Measurements from ENCODE around the gene ALDH8A1. TPM values are rescaled to one million over a fixed set of nuclear protein-coding genes. Genes with fewer than 3 reads are reported as not detected.
A peak's percentile ranks its signal among the peaks of the same experiment; 100 is the strongest.

Gene ALDH8A1
- total and polyA plus RNA-seq, 7 experiments from 2014 or later = 0.20 to 4.3 (median 2.3) TPM; not detected in 1

DNA sequence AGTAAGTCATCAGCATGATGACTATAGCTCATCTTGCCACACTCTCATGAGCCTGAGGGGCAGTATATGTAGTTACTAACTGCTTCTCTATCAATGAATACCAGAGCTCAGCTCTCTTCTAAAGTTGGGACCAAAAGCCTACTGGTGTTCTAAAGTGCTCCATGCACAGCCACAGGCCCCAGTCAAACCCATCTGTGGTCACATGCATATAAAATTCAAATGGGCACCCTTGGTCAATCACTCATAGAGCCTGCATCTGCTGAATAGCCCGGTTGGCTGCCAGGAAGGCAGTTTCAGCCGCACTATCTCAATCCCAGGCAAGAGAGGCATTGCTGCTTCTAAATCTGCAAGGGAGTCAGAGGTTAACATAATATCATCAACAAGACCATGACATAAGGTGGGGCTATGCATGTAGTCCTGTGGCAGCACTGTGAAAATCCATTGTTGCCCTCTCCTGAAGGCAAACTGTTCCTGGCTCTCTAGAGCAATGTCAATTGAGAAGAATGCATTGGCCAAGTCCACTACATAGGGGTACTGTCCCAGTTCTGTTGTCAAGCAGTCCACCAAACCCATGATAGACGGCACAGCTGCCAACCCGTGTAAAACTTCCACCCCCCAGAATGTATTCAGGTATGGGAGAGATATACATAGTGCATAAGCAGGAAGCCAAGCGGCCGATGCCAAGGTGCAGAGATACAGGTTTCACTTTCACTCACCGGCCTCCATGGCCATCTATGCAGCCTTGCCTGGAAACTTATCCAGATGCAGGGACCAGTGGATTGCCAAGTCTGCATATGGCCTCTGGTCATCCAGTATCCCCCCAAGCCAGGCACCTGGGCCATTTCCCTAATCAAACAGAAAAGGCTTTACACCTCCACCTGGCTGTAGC is 76.2 kb downstream of the ALDH8A1 start:
- peak overlapping the region in 6 of 9 donors; percentile 44 to 92 (median 64) for H3K27ac Mint-ChIP-seq
- ChIA-PET POLR2A (no interaction called here), CTCF (no interaction called here)
- H3K9me3 Mint-ChIP-seq = peaks cover 0 to 13% (median 5%) of the 10 kb centered on the region in 11 donors
- H3K36me3 Mint-ChIP-seq = peaks cover 0 to 9% (median 4%) of the 10 kb centered on the region in 5 donors
- peaks cover 4 to 23% (median 13%) of the 10 kb centered on the region in 7 donors for H3K4me1 Mint-ChIP-seq
- peaks cover 0 to 5% of the 10 kb centered on the region in 2 donors for H3K4me1 ChIP-seq (ENCODE audit: control insufficient read depth in 2 of 2, insufficient read depth in 2 of 2, low read length in 2 of 2)
- no peak overlapping the region for H3K27ac ChIP-seq (ENCODE audit: low read depth, low read length)
- no peaks in the 10 kb centered on the region for H3K27me3 ChIP-seq (ENCODE audit: control insufficient read depth in 2 of 2, insufficient read depth in 2 of 2, low read length in 2 of 2)
- H3K4me3 ChIP-seq (ENCODE audit: low read length) = peak overlapping the region; percentile 45
- H3K36me3 ChIP-seq (ENCODE audit: control insufficient read depth in 2 of 3, insufficient read depth in 3 of 3, low read length in 3 of 3) = no peaks in the 10 kb centered on the region
- intact Hi-C loops (cut with micrococcal nuclease) = no loop called here
- peak overlapping the region; percentile 56 to 82 (median 74) for H3K4me3 Mint-ChIP-seq
- no peaks in the 10 kb centered on the region for H3K27me3 Mint-ChIP-seq
- ATAC-seq (peak; percentile 70), DNase-seq (peak in 4 of 9 donors; percentile 11 to 34 (median 26))
- no peaks in the 10 kb centered on the region for H3K9me3 ChIP-seq (ENCODE audit: control insufficient read depth in 2 of 3, low read length in 3 of 3)

DNA sequence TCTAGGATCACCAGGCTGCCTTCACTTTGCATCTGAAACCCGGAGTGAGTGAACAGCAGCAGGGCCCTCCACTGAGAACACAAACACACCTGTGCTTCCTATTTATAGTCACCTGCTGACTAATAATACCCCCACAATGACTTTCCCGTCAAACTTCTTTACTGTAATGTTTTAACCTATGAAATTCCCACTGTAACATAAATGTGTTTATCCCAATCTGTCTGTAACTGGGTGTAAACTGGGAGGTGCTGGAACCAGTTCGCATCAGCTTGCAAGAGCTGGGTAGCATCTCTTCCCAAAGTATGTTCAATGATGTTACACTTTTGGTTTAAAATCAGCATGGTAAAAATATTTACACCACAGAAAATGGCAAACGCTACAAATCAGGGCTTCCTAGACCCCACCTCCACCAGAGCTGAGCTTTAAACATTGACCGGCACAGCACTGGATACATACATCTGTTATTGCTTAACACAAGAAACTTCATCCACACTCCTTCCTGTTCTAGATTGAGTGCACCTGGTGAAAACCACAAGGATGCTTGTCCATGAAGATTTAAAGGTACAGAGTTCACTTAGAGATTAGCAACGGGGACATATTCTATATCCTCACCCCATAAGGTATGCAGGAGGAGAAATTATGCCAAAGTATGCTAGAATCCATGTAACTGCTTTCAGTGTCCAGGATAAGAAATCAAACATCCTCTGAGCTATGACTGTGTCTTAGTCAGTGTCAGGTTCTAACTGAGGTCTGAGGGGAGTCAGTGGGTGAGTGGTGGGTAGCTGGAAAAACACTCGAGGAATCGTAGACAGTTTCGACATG is 79.0 kb downstream of the ALDH8A1 start:
- Histone ChIP-seq H3K4me1 (ENCODE audit: control insufficient read depth in 2 of 2, insufficient read depth in 2 of 2, low read length in 2 of 2) (peaks cover 0 to 5% of the 10 kb centered on the region in 2 donors), H3K27me3 (ENCODE audit: control insufficient read depth in 2 of 2, insufficient read depth in 2 of 2, low read length in 2 of 2) (no peaks in the 10 kb centered on the region), H3K36me3 (ENCODE audit: control insufficient read depth in 2 of 3, insufficient read depth in 3 of 3, low read length in 3 of 3) (no peaks in the 10 kb centered on the region), H3K4me3 (ENCODE audit: low read length) (no peak overlapping the region), H3K27ac (ENCODE audit: low read depth, low read length) (no peak overlapping the region), H3K9me3 (ENCODE audit: control insufficient read depth in 2 of 3, low read length in 3 of 3) (no peaks in the 10 kb centered on the region)
- POLR2A ChIA-PET = interaction anchor here (0.6 kb wide), 1 partner anchor 14 kb away, joined by 3 read pairs; no protein-coding TSS in a partner anchor
- CTCF ChIA-PET = interaction anchor here (0.7 kb wide), 1 partner anchor 881 kb away, joined by 3 read pairs; no protein-coding TSS in a partner anchor
- Mint-ChIP-seq H3K27ac (peak overlapping the region in 1 of 9 donors; percentile 17), H3K4me1 (peaks cover 6 to 23% (median 13%) of the 10 kb centered on the region in 7 donors), H3K9me3 (peaks cover 0 to 11% (median 5%) of the 10 kb centered on the region in 11 donors), H3K4me3 (peak overlapping the region in 1 of 10 donors; percentile 17), H3K36me3 (peaks cover 0 to 9% (median 4%) of the 10 kb centered on the region in 5 donors), H3K27me3 (no peaks in the 10 kb centered on the region)
- DNase-seq (no peak), ATAC-seq (no peak)
- intact Hi-C loops (cut with micrococcal nuclease) = no loop called here

DNA sequence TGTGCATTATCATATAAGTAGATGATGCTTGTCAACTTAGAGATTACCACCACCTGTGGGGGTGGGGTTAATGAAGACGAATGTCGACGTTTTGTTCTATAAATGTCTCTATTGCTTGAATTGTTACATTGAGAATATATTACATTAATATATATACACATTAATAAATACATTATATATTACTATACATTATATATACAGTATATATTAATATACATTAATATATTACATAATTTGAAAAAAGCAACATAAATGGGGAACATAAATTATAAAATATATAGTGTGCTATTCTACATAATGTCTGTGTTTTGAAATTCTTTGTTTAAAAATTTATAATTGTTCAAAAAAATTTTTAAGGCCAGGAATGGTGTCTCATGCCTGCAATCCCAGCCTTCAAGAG is 81.1 kb downstream of the ALDH8A1 start:
- intact Hi-C loops (cut with micrococcal nuclease) = no loop called here
- Histone ChIP-seq H3K27ac (ENCODE audit: low read depth, low read length) (no peak overlapping the region), H3K4me1 (ENCODE audit: control insufficient read depth in 2 of 2, insufficient read depth in 2 of 2, low read length in 2 of 2) (peaks cover 0 to 5% of the 10 kb centered on the region in 2 donors), H3K27me3 (ENCODE audit: control insufficient read depth in 2 of 2, insufficient read depth in 2 of 2, low read length in 2 of 2) (no peaks in the 10 kb centered on the region), H3K9me3 (ENCODE audit: control insufficient read depth in 2 of 3, low read length in 3 of 3) (no peaks in the 10 kb centered on the region), H3K4me3 (ENCODE audit: low read length) (no peak overlapping the region), H3K36me3 (ENCODE audit: control insufficient read depth in 2 of 3, insufficient read depth in 3 of 3, low read length in 3 of 3) (no peaks in the 10 kb centered on the region)
- ATAC-seq (no peak), DNase-seq (no peak)
- Mint-ChIP-seq H3K4me3 (no peak overlapping the region), H3K27me3 (no peaks in the 10 kb centered on the region), H3K4me1 (peaks cover 4 to 16% (median 13%) of the 10 kb centered on the region in 7 donors), H3K9me3 (peaks cover 0 to under 1% (median 0%) of the 10 kb centered on the region in 11 donors), H3K36me3 (no peaks in the 10 kb centered on the region), H3K27ac (no peak overlapping the region)
- ChIA-PET CTCF (no interaction called here), POLR2A (no interaction called here)

Small RNA genes lying within 50 kb of the gene (microRNA-seq; reads per million reads assigned to microRNA genes)
- not detected for gene MIR3662 (ENCODE audit: borderline microRNAs expressed)

Other genes with a start within 250 kb of the ALDH8A1 start
- gene HBS1L, start 104.7 kb upstream of the ALDH8A1 start, total RNA-seq = 100 to 1,000 TPM in 1 of 5 experiments, 10 to 100 TPM in 4; 70.0 to 112 (median 83.1) TPM
- 10 to 100 TPM; 61.4 to 70.5 TPM for gene HBS1L, start 104.7 kb upstream of the ALDH8A1 start, polyA plus RNA-seq
- gene MYB, start 231.2 kb upstream of the ALDH8A1 start, total RNA-seq = 10 to 100 TPM; 14.2 to 33.3 (median 17.3) TPM
- gene MYB, start 231.2 kb upstream of the ALDH8A1 start, polyA plus RNA-seq = 1 to 10 TPM; 2.1 to 2.9 TPM